ENCODE data around the gene TGIF1. TPM values are rescaled to one million over a fixed set of nuclear protein-coding genes. Genes with fewer than 3 reads are reported as not detected.

TGIF1 gene
- total RNA-seq, 2 experiments from 2014 or later = 40.9 to 69.0 TPM

DNA sequence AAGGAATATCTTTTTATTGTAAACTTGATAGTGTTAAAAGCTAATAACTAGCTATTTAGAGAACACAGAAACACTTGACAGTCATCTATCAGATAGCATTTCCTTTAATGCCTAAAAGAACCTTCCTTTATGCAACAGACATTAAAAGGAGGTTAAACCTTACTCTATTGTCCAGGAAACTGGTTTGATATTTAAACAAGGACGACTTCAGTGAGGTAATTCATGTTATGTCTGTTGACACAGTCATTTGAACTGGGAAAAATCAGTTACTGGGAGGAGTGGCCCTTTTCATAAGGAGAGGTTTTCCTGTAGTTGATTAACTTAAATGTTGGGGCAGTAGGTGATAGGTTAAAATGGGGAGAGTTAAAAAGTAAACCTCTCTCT is 6.7 kb downstream of the TGIF1 start:
- peaks cover 13% of the 10 kb centered on the region; the same call in 1 of the 2 replicates for H4K20me1 ChIP-seq (ENCODE audit: insufficient read depth, low read length)
- no peak overlapping the region for H3K4me2 ChIP-seq (ENCODE audit: low read length)
- H3K36me3 ChIP-seq (ENCODE audit: insufficient read depth, low read length) = peaks cover 72% of the 10 kb centered on the region
- BruUV-seq (replicated peaks) = no TSS peak
- H3K4me1 ChIP-seq (ENCODE audit: insufficient read depth, low read length, poor library complexity, severe bottlenecking) = peaks cover 48% of the 10 kb centered on the region
- intact Hi-C loops (cut with micrococcal nuclease; ENCODE audit: unreplicated experiment) = no loop called here
- peaks cover 13% of the 10 kb centered on the region; the same call in 1 of the 2 replicates for H3K9me3 ChIP-seq (ENCODE audit: low read length)
- DNase-seq (ENCODE audit: low spot score) = no peak
- POLR2A ChIA-PET = interaction anchor here (1.0 to 6.2 kb wide), 2 partner anchors 9 to 171 kb away, joined by 3 to 29 read pairs; no protein-coding TSS in a partner anchor
- no peak overlapping the region for H2AFZ ChIP-seq (ENCODE audit: low read length)
- H3K9me2 ChIP-seq (ENCODE audit: insufficient read depth, low read length) = no peaks in the 10 kb centered on the region
- CTCF ChIA-PET (ENCODE audit: unreplicated experiment) = interaction anchor here (1.1 kb wide), 2 partner anchors 10 to 13 kb away, joined by 3 to 4 read pairs; no protein-coding TSS in a partner anchor
- H3K4me3 ChIP-seq (ENCODE audit: low read depth, low read length, poor library complexity, severe bottlenecking) = no peak overlapping the region
- H3K79me2 ChIP-seq (ENCODE audit: insufficient read depth, low read depth, low read length) = peaks cover 86% of the 10 kb centered on the region
- no peak for TF ChIP-seq EZH2phosphoT487 (IDR thresholded peaks at IDR 0.05; ENCODE audit: borderline replicate concordance, low read depth, low read length)
- TF ChIP-seq, protein P1, sequence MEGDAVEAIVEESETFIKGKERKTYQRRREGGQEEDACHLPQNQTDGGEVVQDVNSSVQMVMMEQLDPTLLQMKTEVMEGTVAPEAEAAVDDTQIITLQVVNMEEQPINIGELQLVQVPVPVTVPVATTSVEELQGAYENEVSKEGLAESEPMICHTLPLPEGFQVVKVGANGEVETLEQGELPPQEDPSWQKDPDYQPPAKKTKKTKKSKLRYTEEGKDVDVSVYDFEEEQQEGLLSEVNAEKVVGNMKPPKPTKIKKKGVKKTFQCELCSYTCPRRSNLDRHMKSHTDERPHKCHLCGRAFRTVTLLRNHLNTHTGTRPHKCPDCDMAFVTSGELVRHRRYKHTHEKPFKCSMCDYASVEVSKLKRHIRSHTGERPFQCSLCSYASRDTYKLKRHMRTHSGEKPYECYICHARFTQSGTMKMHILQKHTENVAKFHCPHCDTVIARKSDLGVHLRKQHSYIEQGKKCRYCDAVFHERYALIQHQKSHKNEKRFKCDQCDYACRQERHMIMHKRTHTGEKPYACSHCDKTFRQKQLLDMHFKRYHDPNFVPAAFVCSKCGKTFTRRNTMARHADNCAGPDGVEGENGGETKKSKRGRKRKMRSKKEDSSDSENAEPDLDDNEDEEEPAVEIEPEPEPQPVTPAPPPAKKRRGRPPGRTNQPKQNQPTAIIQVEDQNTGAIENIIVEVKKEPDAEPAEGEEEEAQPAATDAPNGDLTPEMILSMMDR (conservative IDR thresholded peaks at IDR 0.05; ENCODE audit: low read length) = no peak
- no peak overlapping the region for H3K27ac ChIP-seq (ENCODE audit: low read depth, low read length, poor library complexity, severe bottlenecking)

DNA sequence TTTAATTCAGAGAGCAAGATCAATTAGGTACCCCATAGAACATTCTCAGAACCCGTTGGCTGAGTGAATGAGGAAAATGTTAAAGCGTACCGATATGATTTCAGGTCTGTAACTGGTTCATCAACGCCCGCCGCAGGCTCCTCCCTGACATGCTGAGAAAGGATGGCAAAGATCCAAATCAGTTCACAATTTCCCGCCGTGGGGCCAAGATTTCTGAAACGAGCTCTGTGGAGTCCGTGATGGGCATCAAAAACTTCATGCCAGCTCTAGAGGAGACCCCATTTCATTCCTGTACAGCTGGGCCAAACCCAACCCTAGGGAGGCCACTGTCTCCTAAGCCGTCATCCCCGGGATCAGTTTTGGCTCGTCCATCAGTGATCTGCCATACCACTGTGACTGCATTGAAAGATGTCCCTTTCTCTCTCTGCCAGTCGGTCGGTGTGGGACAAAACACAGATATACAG is 7.3 kb downstream of the TGIF1 start:
- POLR2A ChIA-PET = interaction anchor here (0.8 to 6.2 kb wide), 2 partner anchors 9 to 27 kb away, joined by 3 to 29 read pairs; no protein-coding TSS in a partner anchor
- Histone ChIP-seq H3K27ac (ENCODE audit: low read depth, low read length, poor library complexity, severe bottlenecking) (no peak overlapping the region), H4K20me1 (ENCODE audit: insufficient read depth, low read length) (peaks cover 13% of the 10 kb centered on the region; the same call in 1 of the 2 replicates), H3K4me3 (ENCODE audit: low read depth, low read length, poor library complexity, severe bottlenecking) (no peak overlapping the region), H3K9me2 (ENCODE audit: insufficient read depth, low read length) (no peaks in the 10 kb centered on the region), H2AFZ (ENCODE audit: low read length) (no peak overlapping the region), H3K9me3 (ENCODE audit: low read length) (peaks cover 19% of the 10 kb centered on the region; the same call in 1 of the 2 replicates), H3K4me2 (ENCODE audit: low read length) (no peak overlapping the region), H3K36me3 (ENCODE audit: insufficient read depth, low read length) (peaks cover 79% of the 10 kb centered on the region), H3K79me2 (ENCODE audit: insufficient read depth, low read depth, low read length) (peaks cover 80% of the 10 kb centered on the region), H3K4me1 (ENCODE audit: insufficient read depth, low read length, poor library complexity, severe bottlenecking) (peaks cover 48% of the 10 kb centered on the region)
- no TSS peak for BruUV-seq (replicated peaks)
- TF ChIP-seq, protein P1 (conservative IDR thresholded peaks at IDR 0.05; ENCODE audit: low read length) = no peak
- intact Hi-C loops (cut with micrococcal nuclease; ENCODE audit: unreplicated experiment) = no loop called here
- no peak for DNase-seq (ENCODE audit: low spot score)
- CTCF ChIA-PET (ENCODE audit: unreplicated experiment) = no interaction called here

DNA sequence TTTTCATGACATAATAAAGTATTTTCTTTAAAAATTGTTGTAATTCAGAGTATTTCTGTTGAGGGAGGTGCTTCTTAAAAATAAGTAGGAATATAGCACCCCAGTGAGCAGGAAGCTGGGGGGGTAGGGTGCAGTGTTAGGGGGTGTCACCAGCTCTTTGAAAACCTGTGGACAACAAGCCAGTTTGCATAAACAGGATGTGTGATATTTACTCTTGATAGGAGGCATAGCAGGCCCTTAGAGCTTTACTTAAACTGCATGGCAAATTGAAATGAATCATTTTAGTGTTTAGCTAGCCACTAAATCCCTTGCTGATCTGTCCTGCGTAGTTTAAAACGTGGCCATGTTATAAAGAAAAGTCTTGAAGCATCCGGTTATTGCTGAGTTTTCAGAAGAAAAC is 8.4 kb downstream of the TGIF1 start:
- CTCF ChIA-PET (ENCODE audit: unreplicated experiment) = interaction anchor here (1.1 kb wide), 1 partner anchor 206 kb away, joined by 3 read pairs; no protein-coding TSS in a partner anchor
- H3K36me3 ChIP-seq (ENCODE audit: insufficient read depth, low read length) = peaks cover 81% of the 10 kb centered on the region

More for the DNA sequence above, 8.4 kb downstream of the TGIF1 start:
- Histone ChIP-seq H3K79me2 (ENCODE audit: insufficient read depth, low read depth, low read length) (peaks cover 69% of the 10 kb centered on the region), H3K9me3 (ENCODE audit: low read length) (peaks cover 20% of the 10 kb centered on the region; the same call in 1 of the 2 replicates), H4K20me1 (ENCODE audit: insufficient read depth, low read length) (peaks cover 13% of the 10 kb centered on the region; the same call in 1 of the 2 replicates), H3K27ac (ENCODE audit: low read depth, low read length, poor library complexity, severe bottlenecking) (no peak overlapping the region), H3K4me1 (ENCODE audit: insufficient read depth, low read length, poor library complexity, severe bottlenecking) (peaks cover 38% of the 10 kb centered on the region), H3K9me2 (ENCODE audit: insufficient read depth, low read length) (no peaks in the 10 kb centered on the region), H3K4me2 (ENCODE audit: low read length) (0 out of 2 replicates have a peak overlapping the region, but pooled peaks have one; percentile 9), H3K4me3 (ENCODE audit: low read depth, low read length, poor library complexity, severe bottlenecking) (no peak overlapping the region), H2AFZ (ENCODE audit: low read length) (no peak overlapping the region)
- POLR2A ChIA-PET = interaction anchor here (0.5 to 1.2 kb wide), 5 partner anchors 9 to 374 kb away, joined by 3 to 5 read pairs (median 4); no protein-coding TSS in a partner anchor
- no peak for DNase-seq (ENCODE audit: low spot score)
- BruUV-seq (replicated peaks) = no TSS peak
- intact Hi-C loops (cut with micrococcal nuclease; ENCODE audit: unreplicated experiment) = no loop called here
- TF ChIP-seq, protein P1 (conservative IDR thresholded peaks at IDR 0.05; ENCODE audit: low read length) = no peak
- TF ChIP-seq EZH2phosphoT487 (IDR thresholded peaks at IDR 0.05; ENCODE audit: borderline replicate concordance, low read depth, low read length) = no peak
